Right lobe of liver (tissue), 6 donors: ENCODE data around the gene APBB2. TPM values are rescaled to one million over a fixed set of nuclear protein-coding genes. Genes with fewer than 3 reads are reported as not detected.

Experiments used
- ATAC-seq, 4 donors: fragments of 200-7000 bp; cut with Tn5 transposase; one replicate each; pipeline ENCODE4 v1.9.1; 2020; ENCODE audit warnings: mild to moderate bottlenecking in 4 of 4, moderate library complexity in 4 of 4
- DNase-seq, 3 donors: peaks; one replicate each; pipeline ENCODE4 v3.0.0-alpha.2; 2020
- H3K27ac ChIP-seq, 3 donors: fragments of 200-600 bp; one replicate each; pipeline ENCODE4 v1.8.0; 2022
- H3K27me3 ChIP-seq, 2 donors: fragments of 200-600 bp; one replicate each; pipeline ENCODE4 v1.8.0; 2022
- H3K36me3 ChIP-seq, 4 donors: fragments of 200-600 bp; sonication (generic) in 1 of 4; one replicate each; pipeline versions ENCODE4 v1.5.1 to v1.8.0; 2017 to 2022; ENCODE audit warnings: control low read depth in 1 of 4
- H3K4me1 ChIP-seq, 4 donors: fragments of 200-600 bp; sonication (generic) in 1 of 4; one replicate each; pipeline versions ENCODE4 v1.5.1 to v1.8.0; 2017 to 2022; ENCODE audit warnings: control low read depth in 1 of 4
- H3K4me3 ChIP-seq, 3 donors: fragments of 200-600 bp; one replicate each; pipeline ENCODE4 v1.8.0; 2022
- H3K9me3 ChIP-seq, 4 donors: fragments of 200-600 bp; sonication (generic) in 1 of 4; one replicate each; pipeline versions ENCODE4 v1.5.1 to v1.8.0; 2017 to 2022; ENCODE audit warnings: control low read depth in 1 of 4
- POLR2A ChIP-seq: fragments of 450-650 bp; IDR thresholded peaks from one replicate; pipeline ENCODE4 v1.6.1; 2017; ENCODE audit warnings: antibody characterized with exemption, mild to moderate bottlenecking
- WGBS: methylation state at CpG from one replicate; pipeline ENCODE4 v1.1.6; 2018; ENCODE audit warnings: low coverage, low lambda C conversion rate; ENCODE audit not compliant: insufficient coverage; ENCODE audit errors: missing lambda C conversion rate; 5-methylcytosine and 5-hydroxymethylcytosine counted together
- intact Hi-C, 2 donors: fragments of 100-400 bp; cut with DNase I; formaldehyde crosslinking; loops; one replicate each; pipeline versions ENCODE4 v1.11.2 to v1.14.1; 2022
- total RNA-seq, 6 experiments: library from RNA; depleted of rRNA in 2 of 6; stranded (reverse); fragments of >200 nt in 2 of 6; fragmentation: NEBNext Ultra II Directional in 3 of 6; extraction: Animal tissue kit (Norgen Biotek cat#: 25700) in 3 of 6; gene quantifications; one replicate each; pipeline versions ENCODE4 v1.1.0 to v1.2.4, GENCODE V29; 2016 to 2023
- TF ChIP-seq, protein P1 (sequence below), 4 donors: fragments of 200-600 bp in 3 of 4; fragments of 450-650 bp in 1 of 4; IDR thresholded peaks; one replicate each; pipeline versions ENCODE4 v1.5.1 to v1.8.0; 2016 to 2022; ENCODE audit warnings: antibody characterized with exemption in 4 of 4, mild to moderate bottlenecking in 2 of 4
- donor health status: DM: no; HTN: yes; CAD: no.
- donor health status: DM: no; HTN: no; CAD: no.
- donor health status: DM: no; HTN: no; CAD: no.
- donor health status: DM: no; HTN: yes; CAD: no.
- donor health status: DM: no; HTN: yes; CAD: no.

APBB2 gene
- total RNA-seq, 6 experiments from 2014 or later: 14.1 to 27.9 (median 25.1) TPM

DNA sequence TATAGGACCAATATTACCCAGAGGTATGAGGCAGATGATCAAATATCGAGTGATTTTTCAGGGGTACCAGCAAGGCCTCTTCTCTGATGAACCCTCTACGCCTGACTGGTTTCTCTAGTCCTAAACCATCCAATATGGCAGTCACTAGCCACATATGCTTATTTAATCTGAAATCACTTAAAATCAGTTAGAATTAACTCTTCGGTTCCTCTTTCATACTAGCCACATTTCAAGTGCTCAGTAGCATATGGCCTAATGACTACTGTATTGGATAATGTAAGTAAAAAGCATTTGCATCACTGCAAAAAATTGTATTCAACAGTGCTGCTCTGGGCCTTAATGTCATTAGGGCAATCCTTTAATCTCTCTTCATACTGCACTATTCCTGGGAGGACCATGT, 4.4 kb upstream of the APBB2 start:
- 88% methylated on average over 3 of the region's 3 CpGs for WGBS
- no peak overlapping the region for H3K4me3 ChIP-seq
- TF ChIP-seq POLR2A: no peak
- TF ChIP-seq, protein P1, sequence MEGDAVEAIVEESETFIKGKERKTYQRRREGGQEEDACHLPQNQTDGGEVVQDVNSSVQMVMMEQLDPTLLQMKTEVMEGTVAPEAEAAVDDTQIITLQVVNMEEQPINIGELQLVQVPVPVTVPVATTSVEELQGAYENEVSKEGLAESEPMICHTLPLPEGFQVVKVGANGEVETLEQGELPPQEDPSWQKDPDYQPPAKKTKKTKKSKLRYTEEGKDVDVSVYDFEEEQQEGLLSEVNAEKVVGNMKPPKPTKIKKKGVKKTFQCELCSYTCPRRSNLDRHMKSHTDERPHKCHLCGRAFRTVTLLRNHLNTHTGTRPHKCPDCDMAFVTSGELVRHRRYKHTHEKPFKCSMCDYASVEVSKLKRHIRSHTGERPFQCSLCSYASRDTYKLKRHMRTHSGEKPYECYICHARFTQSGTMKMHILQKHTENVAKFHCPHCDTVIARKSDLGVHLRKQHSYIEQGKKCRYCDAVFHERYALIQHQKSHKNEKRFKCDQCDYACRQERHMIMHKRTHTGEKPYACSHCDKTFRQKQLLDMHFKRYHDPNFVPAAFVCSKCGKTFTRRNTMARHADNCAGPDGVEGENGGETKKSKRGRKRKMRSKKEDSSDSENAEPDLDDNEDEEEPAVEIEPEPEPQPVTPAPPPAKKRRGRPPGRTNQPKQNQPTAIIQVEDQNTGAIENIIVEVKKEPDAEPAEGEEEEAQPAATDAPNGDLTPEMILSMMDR (IDR thresholded peaks at IDR 0.05): no peak
- H3K4me1 ChIP-seq: peaks cover 0 to 12% (median 0%) of the 10 kb centered on the region in 4 donors
- ATAC-seq (no peak), DNase-seq (no peak)
- intact Hi-C loops: loop anchor here in 1 of 2 donors (5.0 kb wide), 1 partner anchor 241 kb away; no protein-coding TSS in a partner anchor
- H3K9me3 ChIP-seq: no peaks in the 10 kb centered on the region
- H3K36me3 ChIP-seq: no peaks in the 10 kb centered on the region
- H3K27ac ChIP-seq: no peak overlapping the region
- no peaks in the 10 kb centered on the region for H3K27me3 ChIP-seq

DNA sequence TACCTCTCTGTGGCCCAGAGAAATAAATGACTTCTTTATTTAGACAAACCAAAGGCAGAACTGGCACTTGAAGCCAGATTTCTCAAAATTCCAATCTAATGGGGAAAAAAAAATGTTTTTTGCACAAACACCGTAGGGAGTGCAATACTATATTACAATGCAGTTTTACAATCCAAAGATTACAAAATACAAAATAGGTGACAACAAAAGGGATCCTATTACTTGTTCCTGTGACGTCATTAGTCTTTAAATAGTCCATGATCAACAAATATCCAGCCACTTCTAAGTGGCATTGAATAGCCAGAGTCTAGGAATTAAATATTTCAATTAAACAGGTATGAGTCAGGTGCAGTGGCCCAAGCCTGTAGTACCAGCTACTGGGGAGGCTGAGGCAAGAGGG, 3.0 kb upstream of the APBB2 start:
- WGBS: 76% methylated on average over 2 of the region's 2 CpGs
- H3K4me1 ChIP-seq: peaks cover 0 to 13% (median under 1%) of the 10 kb centered on the region in 4 donors
- no peaks in the 10 kb centered on the region for H3K9me3 ChIP-seq
- no peak for ATAC-seq
- TF ChIP-seq, protein P1 (IDR thresholded peaks at IDR 0.05): no peak
- TF ChIP-seq POLR2A: no peak
- intact Hi-C loops: loop anchor here in 1 of 2 donors (5.0 kb wide), 1 partner anchor 240 kb away; no protein-coding TSS in a partner anchor
- H3K27ac ChIP-seq: peak overlapping the region in 2 of 3 donors; percentile 82 to 95
- no peak overlapping the region for H3K4me3 ChIP-seq
- H3K27me3 ChIP-seq: no peaks in the 10 kb centered on the region
- DNase-seq: no peak
- no peaks in the 10 kb centered on the region for H3K36me3 ChIP-seq

DNA sequence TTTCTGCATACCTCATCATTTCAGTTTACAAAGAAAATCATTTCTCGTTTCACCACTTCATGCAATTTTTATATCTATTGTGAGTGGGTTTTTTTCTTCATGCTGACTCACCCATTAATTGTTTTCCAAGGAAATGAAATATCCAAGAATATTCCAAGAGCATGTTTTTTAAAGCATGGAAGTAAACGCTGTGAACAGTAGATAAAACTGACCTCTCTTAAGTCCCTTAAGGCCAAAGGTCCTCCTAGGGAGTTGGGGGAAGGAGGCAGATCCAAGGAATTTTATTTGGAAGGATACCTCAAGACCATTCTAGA, 2.6 kb upstream of the APBB2 start:
- no peak for TF ChIP-seq POLR2A
- TF ChIP-seq, protein P1 (IDR thresholded peaks at IDR 0.05): no peak
- Histone ChIP-seq H3K4me3 (peak overlapping the region; percentile 45 to 68 (median 67)), H3K27ac (peak overlapping the region; percentile 82 to 95 (median 87)), H3K27me3 (no peaks in the 10 kb centered on the region), H3K9me3 (no peaks in the 10 kb centered on the region), H3K36me3 (no peaks in the 10 kb centered on the region), H3K4me1 (peaks cover 0 to 17% (median 3%) of the 10 kb centered on the region in 4 donors)
- DNase-seq: no peak
- WGBS: 8% methylated on average over 2 of the region's 2 CpGs
- intact Hi-C loops: loop anchor here in 1 of 2 donors (5.0 kb wide), 1 partner anchor 240 kb away; no protein-coding TSS in a partner anchor
- ATAC-seq: no peak

DNA sequence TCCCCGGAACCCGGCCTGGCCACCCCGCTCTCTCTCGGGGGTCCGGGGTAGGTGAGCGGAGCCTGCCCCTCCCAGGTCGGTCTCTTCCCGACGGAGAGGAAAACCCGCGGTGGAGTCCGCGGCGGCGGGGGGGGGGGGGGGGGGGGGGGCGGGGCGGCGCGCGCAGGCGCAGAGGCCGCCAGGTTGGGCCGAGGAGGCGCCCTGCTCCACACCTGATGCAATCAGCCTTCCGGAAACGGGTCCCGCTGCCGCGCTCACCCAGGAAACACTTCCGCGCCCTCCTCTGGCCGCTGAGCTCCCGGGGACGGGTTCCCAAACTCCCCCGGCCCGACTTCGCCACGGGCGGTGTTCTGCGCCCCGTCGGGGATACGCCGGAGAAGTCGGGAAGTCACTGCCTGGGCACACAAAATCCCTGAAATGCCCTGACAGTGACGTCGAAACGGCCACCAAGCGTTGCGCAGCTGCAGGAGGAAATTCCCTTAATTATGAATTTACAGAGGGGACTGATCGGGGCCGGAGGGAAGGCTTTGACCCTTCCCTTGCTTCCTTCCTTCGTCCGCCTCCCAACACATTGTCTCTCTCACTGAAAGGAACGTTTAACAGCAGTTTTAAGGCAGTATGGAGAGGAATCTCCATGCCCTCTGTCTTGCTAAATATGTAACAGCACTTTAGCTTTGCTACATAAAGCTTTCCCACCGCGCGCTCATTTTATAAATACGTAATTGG, 2.1 kb upstream of the APBB2 start:
- peaks cover 0 to 18% (median 3%) of the 10 kb centered on the region in 4 donors for H3K4me1 ChIP-seq
- no peaks in the 10 kb centered on the region for H3K9me3 ChIP-seq
- TF ChIP-seq POLR2A: peak; percentile 79
- TF ChIP-seq, protein P1 (IDR thresholded peaks at IDR 0.05): peak; percentile 22 to 44 (median 32)
- peak; percentile 55 to 75 (median 60) for ATAC-seq
- H3K4me3 ChIP-seq: peak overlapping the region; percentile 45 to 68 (median 67)
- 11% methylated on average over 5 of the region's 59 CpGs for WGBS
- DNase-seq: peak; percentile 82 to 90 (median 89)
- intact Hi-C loops: loop anchor here in 1 of 2 donors (5.0 kb wide), 1 partner anchor 239 kb away; no protein-coding TSS in a partner anchor
- H3K36me3 ChIP-seq: no peaks in the 10 kb centered on the region
- H3K27me3 ChIP-seq: no peaks in the 10 kb centered on the region
- peak overlapping the region; percentile 82 to 95 (median 87) for H3K27ac ChIP-seq
